IPS-11a (cell line): Measurements from ENCODE around the gene CISD3.

ENCODE experiments used
- H3K4me3 ChIP-seq: one replicate; pipeline ENCODE4 v1.5.1; 2013; ENCODE audit warnings: low read depth, low read length, control low read depth

The CISD3 gene

DNA sequence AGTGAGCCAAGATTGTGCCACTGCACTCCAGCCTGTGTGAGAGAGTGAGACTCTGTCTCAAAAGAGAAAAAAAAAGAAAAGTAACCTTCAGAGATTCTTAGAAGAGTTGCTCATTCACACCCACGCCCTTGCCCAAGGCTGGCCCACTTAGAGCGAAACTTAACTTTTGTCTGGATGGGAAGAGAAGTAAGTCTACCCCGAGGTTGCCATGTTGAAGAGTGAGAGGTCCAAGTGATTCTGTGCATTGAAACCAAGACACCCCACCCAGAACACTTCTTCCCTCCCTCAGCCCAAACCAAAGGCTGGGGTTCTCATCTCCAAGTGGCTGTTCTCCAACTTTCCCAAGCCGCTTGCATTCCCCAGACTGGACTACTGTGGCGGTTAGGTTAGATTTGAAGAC lies 2.4 kb upstream of the CISD3 start:
- H3K4me3 ChIP-seq, result no peak overlapping the region

DNA sequence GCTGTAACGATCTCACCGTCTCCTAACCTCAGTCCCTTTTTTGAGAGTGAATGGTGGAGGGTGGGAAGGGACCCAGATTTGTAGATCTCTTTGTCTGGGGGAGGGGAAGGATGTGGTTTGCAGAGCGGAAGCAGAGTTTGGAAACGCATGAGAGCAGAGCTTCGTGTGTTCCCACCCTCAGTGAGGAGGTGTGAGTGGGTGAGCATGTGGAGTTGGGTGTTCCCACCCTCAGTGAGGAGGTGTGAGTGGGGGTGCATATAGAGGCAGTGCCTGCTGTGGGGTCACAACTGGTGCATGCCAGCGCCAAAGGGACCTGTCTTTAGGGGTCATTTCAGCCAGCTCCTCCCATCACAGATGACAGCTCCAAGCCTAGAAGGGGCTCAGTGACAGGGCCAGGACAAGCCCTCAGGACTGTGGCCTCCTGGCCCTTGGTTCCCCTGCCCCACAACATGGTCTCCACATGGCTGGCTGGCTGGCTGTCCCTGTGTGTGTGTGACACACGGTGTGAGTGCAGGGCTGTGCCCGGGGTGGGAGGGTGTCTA lies 1.8 kb upstream of the CISD3 start:
- no peak overlapping the region for H3K4me3 ChIP-seq

- peak overlapping the region; percentile 45 for H3K4me3 ChIP-seq
These were observed 714 bp upstream of the CISD3 start for GRCh38 chr17:38729368-38729885.

DNA sequence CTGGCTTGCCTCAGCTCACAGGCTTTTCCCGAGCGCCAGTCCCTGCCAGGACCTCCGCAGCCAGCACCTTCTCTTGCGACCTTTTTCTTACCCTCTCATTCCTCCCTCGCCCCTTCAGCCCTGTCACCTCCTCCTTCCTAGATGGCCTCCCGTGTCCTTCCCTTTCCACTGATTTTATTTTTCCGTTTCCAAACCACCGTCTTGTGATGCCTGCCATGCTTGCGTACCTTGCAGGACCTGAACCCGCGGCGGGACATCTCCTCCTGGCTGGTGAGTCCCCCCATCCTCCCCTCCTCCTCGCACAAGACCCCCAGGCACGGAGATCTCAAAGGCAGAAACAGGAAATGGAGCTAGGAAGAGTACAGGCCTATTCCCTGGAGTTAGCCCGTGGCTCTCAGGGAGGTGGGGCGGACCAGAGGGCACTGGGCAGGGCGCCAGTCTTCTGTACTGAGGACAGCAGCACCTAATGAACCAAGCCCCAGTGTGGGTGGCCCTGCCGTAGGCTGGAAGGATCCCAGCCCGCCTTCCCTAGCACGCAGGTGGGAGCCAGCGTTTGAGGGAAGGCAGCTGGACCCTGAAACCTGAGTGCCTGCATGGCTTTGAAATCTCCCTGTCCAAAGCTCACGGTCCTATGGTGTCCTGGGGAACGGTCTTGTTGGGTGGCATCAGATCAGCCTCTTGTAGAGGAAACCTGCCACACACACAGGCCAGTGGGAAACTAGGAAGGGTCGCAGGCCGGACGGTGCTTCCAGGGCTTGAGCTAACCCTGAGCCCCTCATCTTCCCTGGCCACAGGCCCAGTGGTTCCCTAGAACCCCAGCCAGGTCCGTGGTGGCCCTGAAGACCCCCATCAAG lies 612 bp downstream of the CISD3 start:
- H3K4me3 ChIP-seq, result peak overlapping the region; percentile 69

GRCh38 chr17:38731526-38732294 lies 1.6 kb downstream of the CISD3 start:
- no peak overlapping the region for H3K4me3 ChIP-seq

GRCh38 chr17:38732376-38733281 lies 2.5 kb downstream of the CISD3 start:
- H3K4me3 ChIP-seq, result no peak overlapping the region

- H3K4me3 ChIP-seq, result no peak overlapping the region
These were observed 3.3 kb downstream of the CISD3 start for GRCh38 chr17:38733282-38733981.

- no peak overlapping the region for H3K4me3 ChIP-seq
These were observed 4.1 kb downstream of the CISD3 start for GRCh38 chr17:38733982-38734973.

DNA sequence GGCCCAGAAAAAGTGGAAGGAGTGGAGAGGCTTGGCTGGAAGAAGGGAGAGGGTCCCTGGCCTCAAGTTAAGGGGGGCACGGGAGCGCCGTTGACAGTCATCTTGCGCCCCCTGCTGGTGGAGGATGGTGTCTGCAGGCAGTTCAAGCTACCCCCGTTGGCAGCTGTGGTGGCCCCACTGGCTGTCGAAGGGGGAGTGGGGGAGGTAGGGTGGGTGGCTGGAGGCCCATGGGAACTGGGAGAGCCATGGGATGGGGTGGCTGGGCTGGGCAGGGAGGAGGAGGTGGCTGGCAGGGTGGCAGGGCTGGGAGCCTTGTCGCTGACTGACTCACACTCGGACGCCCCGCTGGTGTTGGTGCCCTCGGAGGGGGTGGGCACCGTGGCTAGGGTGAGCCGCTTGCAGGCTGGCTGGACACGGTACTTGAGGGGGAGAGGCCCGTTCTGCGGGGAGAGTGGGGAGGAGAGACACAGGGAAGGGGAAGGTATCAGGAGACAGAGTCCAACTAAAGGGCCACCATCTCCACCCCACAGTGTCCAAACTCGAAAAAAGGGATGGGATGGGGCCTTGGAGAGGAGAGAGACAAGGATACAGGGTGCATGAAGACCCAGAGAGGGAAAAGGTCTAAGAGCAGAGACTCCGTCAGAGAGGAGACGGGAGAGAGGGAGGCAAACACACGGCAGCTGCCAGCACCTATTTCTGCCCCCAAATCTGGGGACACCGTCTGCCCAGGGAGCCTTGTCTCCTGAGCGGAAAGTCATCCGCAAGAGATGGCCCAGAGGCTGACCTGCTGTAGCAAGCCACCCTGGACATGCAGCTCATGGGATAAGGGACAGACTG lies 5.2 kb downstream of the CISD3 start:
- no peak overlapping the region for H3K4me3 ChIP-seq

DNA sequence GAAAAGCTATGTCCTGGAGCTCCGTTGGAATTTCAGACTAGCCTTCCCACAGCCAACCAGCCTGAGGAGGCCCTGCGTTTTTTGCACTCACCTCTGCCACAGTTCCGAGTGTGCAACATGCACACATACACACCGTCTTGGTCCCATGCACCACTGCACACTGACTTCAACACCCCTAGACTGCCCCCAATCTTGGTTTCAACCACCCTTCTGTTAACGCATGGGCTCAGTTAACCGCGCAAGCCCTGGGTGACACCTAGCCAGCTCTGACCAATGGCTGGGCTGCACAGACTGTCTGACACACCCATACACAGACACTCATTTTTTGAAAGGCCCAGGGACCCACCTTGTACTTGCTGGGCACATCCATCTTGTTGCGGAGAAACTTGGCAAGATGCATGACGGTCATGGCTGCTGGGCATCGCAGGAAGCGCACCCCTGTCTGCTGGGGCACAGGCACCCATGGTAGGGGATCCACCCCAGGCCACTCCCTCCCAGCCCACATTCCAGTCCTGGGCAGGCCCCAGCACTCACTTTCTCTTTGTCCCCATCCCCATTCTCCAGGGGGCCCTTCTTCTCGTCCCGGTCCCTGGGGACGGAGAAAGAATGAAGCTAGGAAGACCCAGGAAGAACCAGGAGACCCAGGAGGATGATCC lies 8.0 kb downstream of the CISD3 start:
- no peak overlapping the region for H3K4me3 ChIP-seq

GRCh38 chr17:38738686-38739085 lies 8.5 kb downstream of the CISD3 start:
- H3K4me3 ChIP-seq, result no peak overlapping the region

- H3K4me3 ChIP-seq, result no peak overlapping the region
These were observed 9.2 kb downstream of the CISD3 start for GRCh38 chr17:38739305-38739704.

- H3K4me3 ChIP-seq, result no peak overlapping the region
These were observed 9.9 kb downstream of the CISD3 start for GRCh38 chr17:38740044-38740443.

DNA sequence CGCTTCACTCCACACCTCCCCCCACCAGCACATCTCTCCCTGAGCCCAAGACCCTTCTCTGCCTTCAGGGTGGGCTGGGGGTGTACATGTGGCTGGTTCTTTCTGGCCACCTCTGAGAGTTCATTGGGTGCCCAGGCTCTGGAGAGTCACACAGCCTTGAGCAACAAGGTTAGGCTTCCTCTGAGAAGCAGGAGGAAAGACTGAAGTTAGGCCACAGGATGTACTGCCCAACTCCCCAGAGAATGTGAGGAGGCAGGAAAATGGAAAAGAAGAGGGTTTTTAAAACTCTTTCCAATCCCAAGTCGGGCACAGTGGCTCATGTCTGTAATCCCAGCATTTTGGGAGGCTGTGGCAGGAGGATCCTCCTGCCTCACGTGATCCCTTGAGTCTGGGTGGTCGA lies 10.7 kb downstream of the CISD3 start:
- no peak overlapping the region for H3K4me3 ChIP-seq

DNA sequence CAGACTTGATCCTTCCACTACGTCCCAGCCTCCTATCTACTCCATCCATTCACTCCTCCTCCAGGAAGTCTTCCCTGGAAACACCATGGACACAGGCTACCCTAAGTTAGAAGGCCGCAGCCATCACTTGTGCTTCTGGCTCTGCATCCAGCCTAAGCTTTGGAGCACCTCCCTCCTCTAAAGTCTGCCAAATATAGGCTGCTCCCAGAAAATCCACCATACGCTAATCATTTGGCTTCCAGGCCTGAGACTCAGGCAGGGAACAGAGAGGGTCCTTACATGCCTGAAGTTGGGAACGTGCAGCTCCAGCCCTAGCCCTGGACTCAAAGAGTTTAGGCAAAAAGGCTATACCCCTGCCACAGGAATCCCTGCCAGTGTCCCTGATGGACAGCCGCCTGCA lies 11.3 kb downstream of the CISD3 start:
- no peak overlapping the region for H3K4me3 ChIP-seq

DNA sequence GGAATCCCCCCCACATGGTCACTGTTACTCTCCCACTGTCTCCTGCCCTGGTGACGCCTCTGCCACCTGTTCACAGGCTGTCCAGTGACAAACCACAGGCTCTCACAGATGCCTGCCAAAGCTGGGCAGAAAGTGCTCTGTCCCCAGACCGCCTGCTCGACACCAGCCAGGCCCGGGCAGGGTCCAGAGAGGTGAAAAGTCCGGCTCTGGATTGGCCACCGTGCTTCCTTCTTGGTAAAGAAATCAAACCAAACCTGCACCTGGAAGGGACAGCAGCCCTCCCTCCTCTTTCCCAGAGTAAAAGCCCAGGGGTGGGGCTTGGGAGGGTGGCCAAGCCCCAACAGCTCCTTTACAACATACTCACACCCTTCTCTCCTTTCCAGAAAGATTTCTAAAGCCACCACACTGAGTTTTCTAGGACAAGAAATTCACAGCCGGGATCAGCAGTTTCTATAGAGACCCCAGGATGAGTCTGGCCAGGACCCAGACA lies 11.8 kb downstream of the CISD3 start:
- H3K4me3 ChIP-seq, result no peak overlapping the region
